Stimulated activated CD8-positive, alpha-beta memory T cell treated with anti-CD3 and anti-CD28 coated beads, Interleukin-7, amount 100 ng/mL, for 48 hours (primary cell): ENCODE measurements around the gene NUDCD3.

Experiments
- DNase-seq, 2 donors: peaks; one replicate each; pipeline ENCODE4 v3.0.0-alpha.2; 2020; ENCODE audit warnings: low read depth in 1 of 2; ENCODE audit errors: extremely low read depth in 1 of 2

NUDCD3 gene

GRCh38 chr7:44385434-44386138 lies 104.9 kb downstream of the NUDCD3 start:
- DNase-seq = no peak

GRCh38 chr7:44384586-44385433 lies 105.6 kb downstream of the NUDCD3 start:
- DNase-seq = no peak

- DNase-seq = no peak
Observed at GRCh38 chr7:44383566-44383965, 106.9 kb downstream of the NUDCD3 start.

- DNase-seq = no peak
Observed at GRCh38 chr7:44382459-44383265, 107.8 kb downstream of the NUDCD3 start.

- DNase-seq = no peak
Observed at GRCh38 chr7:44381494-44382220, 108.8 kb downstream of the NUDCD3 start.

GRCh38 chr7:44380831-44381493 lies 109.5 kb downstream of the NUDCD3 start:
- no peak for DNase-seq

GRCh38 chr7:44380189-44380830 lies 110.1 kb downstream of the NUDCD3 start:
- DNase-seq = no peak

GRCh38 chr7:44379366-44380188 lies 110.9 kb downstream of the NUDCD3 start:
- no peak for DNase-seq

GRCh38 chr7:44378744-44379143 lies 111.7 kb downstream of the NUDCD3 start:
- no peak for DNase-seq

- no peak for DNase-seq
Observed at GRCh38 chr7:44377681-44378421, 112.6 kb downstream of the NUDCD3 start.

GRCh38 chr7:44377134-44377463 lies 113.4 kb downstream of the NUDCD3 start:
- no peak for DNase-seq

GRCh38 chr7:44376429-44377133 lies 113.9 kb downstream of the NUDCD3 start:
- no peak for DNase-seq

- DNase-seq = no peak
Observed at GRCh38 chr7:44375926-44376342, 114.5 kb downstream of the NUDCD3 start.

GRCh38 chr7:44375236-44375699 lies 115.2 kb downstream of the NUDCD3 start:
- DNase-seq = no peak

- no peak for DNase-seq
Observed at GRCh38 chr7:44374007-44374763, 116.3 kb downstream of the NUDCD3 start.

GRCh38 chr7:44373418-44373740 lies 117.1 kb downstream of the NUDCD3 start:
- no peak for DNase-seq
